B cell (primary cell): Measurements from ENCODE around the gene CATSPERE.

Experiments used
- EZH2 ChIP-seq: IDR thresholded peaks from 2 replicates; pipeline ENCODE4 v1.6.1; 2012; ENCODE audit warnings: borderline replicate concordance, low read depth, mild to moderate bottlenecking, moderate library complexity, low read length; ENCODE audit not compliant: insufficient read depth, poor library complexity, severe bottlenecking
- TF ChIP-seq, protein P1 (sequence below): fragments of 200-600 bp; IDR thresholded peaks from one replicate; pipeline ENCODE4 v1.8.0; 2022; ENCODE audit warnings: antibody characterized with exemption, mild to moderate bottlenecking

DNA sequence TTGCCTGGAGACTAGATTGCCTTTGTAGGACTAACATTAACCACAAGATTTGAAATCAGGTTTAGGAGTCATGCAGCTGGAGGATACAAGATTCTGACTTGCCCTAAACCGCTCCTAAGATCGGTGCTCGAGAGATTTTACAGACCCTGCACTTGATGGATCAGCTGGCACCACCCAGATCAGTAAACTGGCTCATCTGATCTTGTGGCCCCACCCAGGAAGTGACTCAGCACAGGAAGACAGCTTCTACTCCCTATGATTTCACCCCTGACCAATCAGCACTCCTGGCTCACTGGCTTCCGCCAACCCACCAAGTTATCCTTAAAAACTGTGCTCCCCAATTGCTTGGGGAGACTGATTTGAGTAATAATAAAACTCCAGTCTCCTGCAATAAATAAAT, 876 bp upstream of the CATSPERE start:
- TF ChIP-seq, protein P1, sequence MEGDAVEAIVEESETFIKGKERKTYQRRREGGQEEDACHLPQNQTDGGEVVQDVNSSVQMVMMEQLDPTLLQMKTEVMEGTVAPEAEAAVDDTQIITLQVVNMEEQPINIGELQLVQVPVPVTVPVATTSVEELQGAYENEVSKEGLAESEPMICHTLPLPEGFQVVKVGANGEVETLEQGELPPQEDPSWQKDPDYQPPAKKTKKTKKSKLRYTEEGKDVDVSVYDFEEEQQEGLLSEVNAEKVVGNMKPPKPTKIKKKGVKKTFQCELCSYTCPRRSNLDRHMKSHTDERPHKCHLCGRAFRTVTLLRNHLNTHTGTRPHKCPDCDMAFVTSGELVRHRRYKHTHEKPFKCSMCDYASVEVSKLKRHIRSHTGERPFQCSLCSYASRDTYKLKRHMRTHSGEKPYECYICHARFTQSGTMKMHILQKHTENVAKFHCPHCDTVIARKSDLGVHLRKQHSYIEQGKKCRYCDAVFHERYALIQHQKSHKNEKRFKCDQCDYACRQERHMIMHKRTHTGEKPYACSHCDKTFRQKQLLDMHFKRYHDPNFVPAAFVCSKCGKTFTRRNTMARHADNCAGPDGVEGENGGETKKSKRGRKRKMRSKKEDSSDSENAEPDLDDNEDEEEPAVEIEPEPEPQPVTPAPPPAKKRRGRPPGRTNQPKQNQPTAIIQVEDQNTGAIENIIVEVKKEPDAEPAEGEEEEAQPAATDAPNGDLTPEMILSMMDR: no peak
- TF ChIP-seq EZH2: no peak
